Adrenal gland (tissue), 5 donors: ENCODE measurements around the gene TP73.

Source experiments
- CTCF ChIP-seq, 6 experiments: fragments of 450-650 bp in 4 of 6; fragments of 200-600 bp in 2 of 6; sonication (generic) in 1 of 6; IDR thresholded peaks; 1 replicate in 5 of 6; 2 replicates in 1 of 6; pipeline versions ENCODE4 v1.5.1 to v1.8.0; 2016 to 2021; ENCODE audit warnings: antibody characterized with exemption in 6 of 6, mild to moderate bottlenecking in 2 of 6, moderate library complexity in 1 of 6
- POLR2A ChIP-seq, 2 donors: fragments of 450-650 bp; IDR thresholded peaks; one replicate each; pipeline ENCODE4 v1.6.1; 2017; ENCODE audit warnings: antibody characterized with exemption in 2 of 2, mild to moderate bottlenecking in 2 of 2, moderate library complexity in 1 of 2
- donor health status: DM: no; HTN: no; CAD: no.

- TF ChIP-seq CTCF (IDR thresholded peaks at IDR 0.05) (no peak), POLR2A (IDR thresholded peaks at IDR 0.05) (no peak)
Measured at GRCh38 chr1:3705341-3705950, 53.1 kb downstream of the TP73 start.
